Common myeloid progenitor, CD34-positive (primary cell): ENCODE results near the gene PCSK4. TPM values are rescaled to one million over a fixed set of nuclear protein-coding genes. Genes with fewer than 3 reads are reported as not detected.
A peak's percentile ranks its signal among the peaks of the same experiment; 100 is the strongest.
"Not testable (repeated sequence)": the region's sequence is repeated elsewhere in the genome, so short reads cannot be mapped to it uniquely, and the experiment has no call there.

ENCODE experiments used
- CTCF ChIA-PET: fragments of 350-600 bp; sonication (Branson Sonifier 250); formaldehyde crosslinking; loops from one replicate; lab custom pipeline; 2021; ENCODE audit warnings: antibody characterized with exemption; lab: Charles Lee
- POLR2A ChIA-PET: fragments of 350-600 bp; sonication (Branson Sonifier 250); formaldehyde crosslinking; loops from one replicate; lab custom pipeline; 2021; ENCODE audit warnings: antibody characterized with exemption; lab: Charles Lee
- DNase-seq, 3 donors: peaks; one replicate each; pipeline versions ENCODE4 v3.0.0 to v3.0.0-alpha.2; 2013
- H3K27ac ChIP-seq, 2 experiments: 1 replicate in 1 of 2; 2 replicates in 1 of 2; pipeline ENCODE4 v1.7.0; 2013; ENCODE audit warnings: inconsistent platforms in 2 of 2, low read length in 2 of 2, mild to moderate bottlenecking in 2 of 2, low read depth in 1 of 2, moderate library complexity in 1 of 2; ENCODE audit not compliant: severe bottlenecking in 2 of 2, insufficient read depth in 1 of 2, poor library complexity in 1 of 2
- H3K27me3 ChIP-seq, 5 experiments: replicated peaks in 2 of 5; 1 replicate in 3 of 5; 2 replicates in 2 of 5; pipeline versions ENCODE4 v1.6.1 to v1.7.0; 2013; ENCODE audit warnings: low read length in 4 of 5, mild to moderate bottlenecking in 2 of 5, moderate library complexity in 2 of 5, inconsistent platforms in 1 of 5; ENCODE audit not compliant: insufficient read depth in 5 of 5, control insufficient read depth in 4 of 5
- H3K36me3 ChIP-seq, 4 experiments: 1 replicate in 2 of 4; 2 replicates in 2 of 4; pipeline versions ENCODE4 v1.6.1 to v1.7.0; 2013; ENCODE audit warnings: low read length in 3 of 4, control low read depth in 1 of 4, mild to moderate bottlenecking in 1 of 4; ENCODE audit not compliant: control insufficient read depth in 4 of 4, insufficient read depth in 4 of 4
- H3K4me1 ChIP-seq, 4 experiments: 1 replicate in 3 of 4; 2 replicates in 1 of 4; pipeline versions ENCODE4 v1.6.1 to v1.7.1; 2013; ENCODE audit warnings: low read length in 3 of 4, mild to moderate bottlenecking in 3 of 4, control low read depth in 1 of 4, inconsistent platforms in 1 of 4, moderate library complexity in 1 of 4; ENCODE audit not compliant: control insufficient read depth in 4 of 4, insufficient read depth in 4 of 4; ENCODE audit errors: control extremely low read depth in 1 of 4
- H3K4me3 ChIP-seq, 7 experiments: 1 replicate in 4 of 7; 2 replicates in 3 of 7; pipeline versions ENCODE4 v1.5.1 to v1.7.0; 2013; ENCODE audit warnings: mild to moderate bottlenecking in 7 of 7, low read length in 6 of 7, moderate library complexity in 6 of 7, inconsistent platforms in 2 of 7, low read depth in 2 of 7, control low read depth in 1 of 7; ENCODE audit not compliant: insufficient read depth in 4 of 7, control insufficient read depth in 1 of 7; ENCODE audit errors: extremely low read depth in 1 of 7
- H3K9me3 ChIP-seq, 5 experiments: 1 replicate in 4 of 5; 2 replicates in 1 of 5; pipeline versions ENCODE4 v1.6.1 to v1.7.1; 2013; ENCODE audit warnings: low read length in 4 of 5, mild to moderate bottlenecking in 2 of 5, inconsistent platforms in 1 of 5, low read depth in 1 of 5, moderate library complexity in 1 of 5; ENCODE audit not compliant: control insufficient read depth in 4 of 5, insufficient read depth in 2 of 5; ENCODE audit errors: control extremely low read depth in 1 of 5
- WGBS: methylation state at CpG from one replicate; pipeline ENCODE4 v1.1.5; 2013; ENCODE audit not compliant: insufficient coverage; 5-methylcytosine and 5-hydroxymethylcytosine counted together
- polyA plus RNA-seq: library from polyadenylated mRNA; unstranded; fragments of 120-200 nt; gene quantifications from one replicate; pipeline ENCODE4 v1.2.1, GENCODE V29; 2013

The PCSK4 gene
- 8.0 TPM for polyA plus RNA-seq

DNA sequence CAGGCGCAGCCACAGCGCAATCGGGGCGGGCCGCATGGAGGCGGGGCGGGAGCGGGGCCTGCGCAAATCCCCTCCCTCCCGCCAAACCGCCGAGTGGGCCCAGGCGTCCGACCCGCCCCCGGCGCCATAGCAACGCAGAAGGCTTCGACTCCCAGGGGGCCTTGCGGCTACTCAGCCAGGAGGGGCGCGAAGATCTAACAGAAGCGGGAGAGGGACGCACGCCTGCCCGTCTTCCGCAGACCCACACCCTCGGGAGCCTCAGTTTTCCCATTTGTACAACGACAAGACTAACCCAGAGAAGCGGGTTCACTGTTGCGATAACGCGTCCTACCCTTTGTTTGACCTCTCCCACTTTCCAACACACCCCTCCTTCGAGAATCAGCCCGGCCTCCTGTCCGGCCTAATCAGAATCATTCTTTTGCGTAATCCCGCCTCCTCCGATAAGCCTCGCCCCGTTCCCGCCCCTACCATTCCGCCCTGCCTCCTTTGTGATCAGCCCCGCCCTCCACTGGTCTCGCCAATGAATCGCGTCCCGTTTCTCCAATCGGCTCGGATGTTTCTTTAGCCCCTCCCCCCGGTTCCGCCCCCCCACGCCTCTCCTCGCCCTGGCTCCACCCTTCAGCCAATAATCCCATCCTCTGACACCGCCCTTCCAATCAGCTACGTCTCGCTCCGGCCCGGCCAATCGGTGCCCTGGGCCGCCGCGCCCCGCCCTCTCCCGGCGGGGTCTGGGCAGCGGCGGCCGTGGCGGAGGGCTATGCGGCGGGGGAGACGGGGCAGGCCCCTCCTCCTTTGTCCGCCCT, at the start of gene PCSK4:
Gene PCSK4, minus strand, starts transcription at position 40 of the 803 bp plus-strand sequence. Its CDS starts 4 bp downstream, at position 36.
- peaks cover 0 to 31% (median 22%) of the 10 kb centered on the region in 4 experiments for H3K4me1 ChIP-seq
- H3K36me3 ChIP-seq, result no peaks in the 10 kb centered on the region
- DNase-seq, result peak; percentile 98 to 99 (median 98)
- peak within 1 kb of the TSS; percentile 40 to 82 (median 69) for H3K4me3 ChIP-seq
- no peaks in the 10 kb centered on the region for H3K9me3 ChIP-seq
- H3K27ac ChIP-seq, result peak within 1 kb of the TSS in 1 of 2 experiments; percentile 75
- CTCF ChIA-PET, result interaction anchor here (2.5 kb wide), 1 partner anchor 19 kb away, joined by 6 read pairs; no protein-coding TSS in a partner anchor
- POLR2A ChIA-PET, result interaction anchor here (0.7 kb wide), 1 partner anchor 25 kb away, joined by 6 read pairs; no protein-coding TSS in a partner anchor
- 0% methylated on average over 49 of the region's 74 CpGs for WGBS
- peaks cover 0 to 9% (median 8%) of the 10 kb centered on the region in 5 experiments for H3K27me3 ChIP-seq

DNA sequence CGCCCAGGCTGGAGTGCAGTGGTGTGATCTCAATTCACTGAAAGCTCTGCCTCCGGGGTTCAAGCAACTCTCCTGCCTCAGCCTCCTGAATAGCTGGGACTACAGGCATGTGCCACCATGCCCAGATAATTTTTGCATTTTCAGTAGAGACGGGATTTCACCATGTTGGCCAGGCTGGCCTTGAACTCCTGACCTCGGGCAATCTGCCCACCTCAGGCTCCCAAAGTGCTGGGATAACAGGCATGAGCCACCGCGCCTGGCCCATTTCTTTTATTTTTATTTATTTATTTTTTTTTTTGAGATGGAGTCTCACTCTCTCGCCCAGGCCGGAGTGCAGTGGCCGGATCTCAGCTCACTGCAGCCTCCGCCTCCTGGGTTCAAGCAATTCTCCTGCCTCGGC, 49.6 kb upstream of the PCSK4 start:
- CTCF ChIA-PET, H3K27ac ChIP-seq: not testable (repeated sequence)
- 91% methylated on average over 5 of the region's 11 CpGs for WGBS

DNA sequence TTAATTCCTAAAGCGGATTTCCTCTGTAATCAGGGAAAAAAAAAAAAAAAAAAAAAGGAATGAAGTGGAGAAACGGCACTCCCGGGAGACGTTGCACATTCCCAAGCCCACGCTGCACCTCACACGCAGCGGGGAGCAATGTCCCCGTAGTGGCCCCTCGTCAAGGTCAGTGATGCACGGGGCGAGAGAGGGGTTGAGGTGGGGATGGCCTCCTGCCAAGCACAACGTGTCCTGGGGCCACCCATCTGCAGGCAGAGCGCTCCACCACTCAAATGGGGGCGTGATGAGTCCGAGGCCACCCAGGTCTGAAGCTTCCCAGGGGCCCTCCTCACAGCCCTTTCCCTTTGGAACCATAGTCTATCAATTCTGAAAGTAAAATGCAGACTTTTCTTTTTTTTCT, 48.8 kb upstream of the PCSK4 start:
- no peaks in the 10 kb centered on the region for H3K9me3 ChIP-seq
- H3K27ac ChIP-seq, result no peak overlapping the region
- CTCF ChIA-PET, result no interaction called here
- no peak for DNase-seq
- no peak overlapping the region for H3K4me3 ChIP-seq
- no peaks in the 10 kb centered on the region for H3K36me3 ChIP-seq
- 67% methylated on average over 10 of the region's 15 CpGs for WGBS
- no peaks in the 10 kb centered on the region for H3K4me1 ChIP-seq
- peaks cover 2 to 50% (median 7%) of the 10 kb centered on the region in 5 experiments for H3K27me3 ChIP-seq
- POLR2A ChIA-PET, result no interaction called here

More for the DNA sequence above, 49.6 kb upstream of the PCSK4 start:
- H3K4me1 ChIP-seq, H3K36me3 ChIP-seq, DNase-seq, H3K9me3 ChIP-seq, POLR2A ChIA-PET, H3K4me3 ChIP-seq: not testable (repeated sequence)
- H3K27me3 ChIP-seq, result peaks cover 4 to 56% (median 8%) of the 10 kb centered on the region in 5 experiments

- not testable (repeated sequence) for H3K4me3 ChIP-seq, H3K27ac ChIP-seq, H3K9me3 ChIP-seq, DNase-seq, H3K4me1 ChIP-seq, H3K36me3 ChIP-seq
- WGBS, result 100% methylated on average over 6 of the region's 7 CpGs
- POLR2A ChIA-PET, result interaction anchor here (0.6 kb wide), 1 partner anchor 57 kb away, joined by 3 read pairs; the partner anchor contains the start of gene MBD3
- CTCF ChIA-PET, result interaction anchor here (0.6 to 0.9 kb wide), 2 partner anchors 10 to 21 kb away, joined by 3 read pairs; no protein-coding TSS in a partner anchor
- H3K27me3 ChIP-seq, result peaks cover 0 to 32% (median 5%) of the 10 kb centered on the region in 5 experiments
Observed at GRCh38 chr19:1535699-1536098, 45.5 kb upstream of the PCSK4 start.

DNA sequence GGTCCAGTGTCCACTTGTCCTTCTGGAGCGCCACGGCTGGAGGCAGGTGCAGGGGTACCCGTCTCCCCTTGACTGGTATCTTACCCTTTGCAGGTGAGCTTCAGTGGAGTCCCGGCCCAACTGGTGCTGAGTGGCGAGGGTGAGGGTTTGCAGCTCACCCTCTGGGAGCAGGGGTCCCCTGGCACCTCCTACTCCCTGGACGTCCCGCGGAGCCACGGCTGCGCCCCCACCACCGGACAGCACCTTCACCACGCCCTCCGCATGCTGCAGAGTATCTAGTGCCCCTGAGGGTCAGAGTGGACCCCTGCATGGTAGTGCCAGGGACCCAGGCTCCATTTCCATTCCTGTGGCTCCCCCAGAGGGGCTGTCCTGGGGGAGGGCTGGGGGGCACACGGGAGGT, 44.8 kb upstream of the PCSK4 start:
- CTCF ChIA-PET, result no interaction called here
- POLR2A ChIA-PET, result interaction anchor here (0.6 kb wide), 1 partner anchor 1023 kb away, joined by 3 read pairs; no protein-coding TSS in a partner anchor
- no peaks in the 10 kb centered on the region for H3K36me3 ChIP-seq
- no peaks in the 10 kb centered on the region for H3K4me1 ChIP-seq
- no peak overlapping the region for H3K4me3 ChIP-seq
- no peak for DNase-seq
- no peaks in the 10 kb centered on the region for H3K9me3 ChIP-seq
- peaks cover 0 to 27% (median 5%) of the 10 kb centered on the region in 5 experiments for H3K27me3 ChIP-seq
- no peak overlapping the region for H3K27ac ChIP-seq
- WGBS, result 83% methylated on average over 14 of the region's 14 CpGs

DNA sequence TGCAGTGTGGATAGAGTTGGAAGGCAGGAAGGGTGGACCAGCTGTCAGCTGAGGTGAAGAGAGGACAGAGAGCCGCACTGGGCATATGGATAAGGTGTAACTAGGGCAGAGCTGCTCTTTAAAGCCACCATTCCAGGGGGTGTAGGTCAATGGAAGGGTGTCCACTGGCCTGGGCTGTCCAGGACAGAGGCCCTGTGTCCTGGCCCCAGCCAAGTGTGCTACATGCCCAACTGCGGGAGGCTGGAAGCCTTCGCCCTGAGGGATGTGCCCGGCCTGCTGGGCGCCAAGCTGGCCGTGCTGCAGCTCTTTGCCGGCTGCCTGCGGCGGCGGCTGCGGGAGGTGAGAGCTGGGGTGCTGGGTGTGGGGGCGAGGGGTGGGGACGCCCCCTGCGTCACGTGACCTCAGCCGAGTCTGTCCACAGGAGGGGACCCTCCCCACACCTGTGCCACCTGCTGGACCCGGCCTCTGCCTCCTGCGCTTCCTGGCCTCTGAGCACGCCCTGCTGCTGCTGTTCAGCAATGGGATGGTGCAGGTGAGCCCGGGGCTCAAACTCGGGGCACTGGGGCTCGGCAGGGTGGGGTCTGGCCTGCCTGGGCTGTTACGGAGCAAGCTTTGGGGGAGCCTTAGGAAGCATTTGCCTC, 43.5 kb upstream of the PCSK4 start:
- WGBS, result 83% methylated on average over 10 of the region's 23 CpGs
- DNase-seq, result no peak
- Histone ChIP-seq H3K27me3 (peaks cover 0 to 25% (median 3%) of the 10 kb centered on the region in 5 experiments), H3K4me3 (no peak overlapping the region), H3K27ac (no peak overlapping the region), H3K4me1 (no peaks in the 10 kb centered on the region), H3K36me3 (no peaks in the 10 kb centered on the region), H3K9me3 (no peaks in the 10 kb centered on the region)
- POLR2A ChIA-PET, result no interaction called here
- CTCF ChIA-PET, result no interaction called here
